NT2/D1 (cell line): ENCODE results near the gene ADGRD2.

Source experiments
- DNase-seq: peaks from one replicate; pipeline ENCODE4 v3.0.0-alpha.2; 2011; ENCODE audit warnings: low read depth, low spot score
- H3K27me3 ChIP-seq: 2 replicates; pipeline ENCODE4 v1.6.0; 2011; ENCODE audit warnings: mild to moderate bottlenecking; ENCODE audit not compliant: insufficient read length, insufficient read depth
- H3K36me3 ChIP-seq: 2 replicates; pipeline ENCODE4 v1.6.1; 2011; ENCODE audit warnings: mild to moderate bottlenecking, low read length, mixed read lengths; ENCODE audit not compliant: insufficient read depth, insufficient read length
- H3K4me1 ChIP-seq: 2 replicates; pipeline ENCODE4 v1.5.1; 2011; ENCODE audit not compliant: insufficient read depth, insufficient read length
- H3K4me3 ChIP-seq: 2 replicates; pipeline ENCODE4 v1.5.1; 2011; ENCODE audit warnings: low read depth; ENCODE audit not compliant: insufficient read length
- H3K9ac ChIP-seq: 2 replicates; pipeline ENCODE4 v1.6.0; 2011; ENCODE audit warnings: low read depth; ENCODE audit not compliant: insufficient read length
- H3K9me3 ChIP-seq: 2 replicates; pipeline ENCODE4 v1.5.1; 2011; ENCODE audit warnings: mild to moderate bottlenecking, low read length; ENCODE audit not compliant: insufficient read depth
- SUZ12 ChIP-seq: IDR thresholded peaks from 2 replicates; pipeline ENCODE4 v1.6.1; 2011; ENCODE audit not compliant: insufficient read length, insufficient read depth; ENCODE audit errors: extremely low read depth
- YY1 ChIP-seq: IDR thresholded peaks from 2 replicates; pipeline ENCODE4 v1.6.1; 2011; ENCODE audit not compliant: insufficient read length, insufficient read depth
- ZNF274 ChIP-seq: IDR thresholded peaks from 2 replicates; pipeline ENCODE4 v1.6.1; 2011; ENCODE audit warnings: mild to moderate bottlenecking, low read depth, low read length

The ADGRD2 gene

DNA sequence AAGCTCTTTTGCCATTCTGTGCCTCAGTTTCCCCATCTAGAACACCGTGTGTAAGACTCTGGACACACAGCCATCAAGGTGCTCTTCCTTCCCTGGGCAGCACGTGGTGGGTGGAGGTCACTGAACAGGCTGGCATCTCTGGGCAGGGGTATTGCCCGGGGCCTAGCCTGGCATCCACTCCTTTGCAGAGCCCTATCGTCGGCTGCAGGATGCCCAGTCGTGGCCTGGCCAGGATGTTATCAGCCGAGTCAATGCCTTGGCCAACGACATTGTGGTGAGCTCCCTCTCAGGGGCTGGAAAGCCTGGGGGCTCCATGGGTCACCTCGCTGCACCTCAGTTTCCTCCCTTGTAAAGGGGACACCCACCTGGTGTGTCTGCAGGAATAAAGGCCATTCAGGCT lies 4.0 kb downstream of the ADGRD2 start:
- no peaks in the 10 kb centered on the region for H3K36me3 ChIP-seq
- H3K4me3 ChIP-seq = no peak overlapping the region
- no peak overlapping the region for H3K9ac ChIP-seq
- H3K9me3 ChIP-seq = no peaks in the 10 kb centered on the region
- H3K27me3 ChIP-seq = peaks cover 19% of the 10 kb centered on the region
- peaks cover 14% of the 10 kb centered on the region for H3K4me1 ChIP-seq
- DNase-seq = no peak
- TF ChIP-seq YY1 = no peak
- TF ChIP-seq SUZ12 = no peak
- TF ChIP-seq ZNF274 = no peak

GRCh38 chr9:124454791-124455443 lies 4.7 kb downstream of the ADGRD2 start:
- Histone ChIP-seq H3K9ac (no peak overlapping the region), H3K36me3 (no peaks in the 10 kb centered on the region), H3K4me1 (peaks cover 14% of the 10 kb centered on the region), H3K4me3 (no peak overlapping the region), H3K9me3 (no peaks in the 10 kb centered on the region), H3K27me3 (peaks cover 19% of the 10 kb centered on the region)
- DNase-seq = no peak
- TF ChIP-seq SUZ12 (no peak), ZNF274 (no peak), YY1 (no peak)

GRCh38 chr9:124455820-124456219 lies 5.6 kb downstream of the ADGRD2 start:
- no peak for DNase-seq
- Histone ChIP-seq H3K9ac (no peak overlapping the region), H3K4me3 (no peak overlapping the region), H3K36me3 (no peaks in the 10 kb centered on the region), H3K9me3 (no peaks in the 10 kb centered on the region), H3K4me1 (peaks cover 12% of the 10 kb centered on the region), H3K27me3 (peaks cover 17% of the 10 kb centered on the region)
- TF ChIP-seq YY1 (no peak), ZNF274 (no peak), SUZ12 (no peak)

- TF ChIP-seq YY1 (no peak), ZNF274 (no peak), SUZ12 (no peak)
- H3K9me3 ChIP-seq = no peaks in the 10 kb centered on the region
- no peak overlapping the region for H3K9ac ChIP-seq
- no peak overlapping the region for H3K4me3 ChIP-seq
- peaks cover 8% of the 10 kb centered on the region for H3K4me1 ChIP-seq
- no peak for DNase-seq
- peaks cover 10% of the 10 kb centered on the region for H3K27me3 ChIP-seq
- no peaks in the 10 kb centered on the region for H3K36me3 ChIP-seq
Observed at GRCh38 chr9:124456341-124457078, 6.3 kb downstream of the ADGRD2 start.

DNA sequence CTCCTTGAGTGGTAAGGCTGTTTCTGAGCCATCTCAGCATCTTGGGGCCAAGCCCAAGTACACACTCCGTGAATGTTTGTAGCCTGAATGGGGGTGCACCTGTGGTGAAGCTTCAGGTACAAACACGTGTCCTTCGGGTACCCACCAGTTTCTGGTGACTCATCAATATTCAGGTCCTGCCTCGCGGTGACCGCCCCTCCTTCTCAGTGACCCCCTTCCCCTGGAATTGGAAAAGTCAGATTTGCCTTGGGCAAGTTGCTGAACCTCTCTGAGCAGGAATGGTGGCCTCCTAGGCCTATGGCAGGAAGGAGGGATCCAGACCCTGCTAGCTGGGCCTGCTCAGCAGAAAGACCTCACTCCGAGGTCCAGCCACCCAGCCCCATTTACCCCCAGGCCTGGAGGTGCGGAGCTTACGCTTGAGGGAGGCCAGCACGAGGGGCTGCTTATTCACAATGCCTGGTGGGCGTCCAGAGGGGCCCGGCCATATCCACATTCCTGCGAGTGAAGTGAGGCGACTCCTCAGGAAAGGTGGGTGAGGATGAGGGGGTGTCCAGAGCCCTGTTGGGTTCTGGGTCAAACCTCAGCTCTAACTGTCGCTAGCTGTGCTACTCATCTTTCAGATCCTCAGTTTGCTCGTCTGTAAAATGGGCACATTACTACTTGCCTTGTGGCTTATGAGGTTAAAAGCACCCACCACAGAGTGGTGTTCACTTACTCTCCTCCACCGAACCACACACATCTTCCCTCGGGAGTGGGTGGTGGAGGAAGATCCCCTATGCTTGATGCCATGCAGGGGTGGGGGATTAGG lies 7.0 kb downstream of the ADGRD2 start:
- Histone ChIP-seq H3K4me1 (peaks cover 8% of the 10 kb centered on the region), H3K9me3 (no peaks in the 10 kb centered on the region), H3K9ac (no peak overlapping the region), H3K4me3 (no peak overlapping the region), H3K27me3 (peaks cover 7% of the 10 kb centered on the region), H3K36me3 (no peaks in the 10 kb centered on the region)
- TF ChIP-seq YY1 (no peak), SUZ12 (no peak), ZNF274 (no peak)
- no peak for DNase-seq

- Histone ChIP-seq H3K4me3 (no peak overlapping the region), H3K36me3 (no peaks in the 10 kb centered on the region), H3K9ac (no peak overlapping the region), H3K9me3 (no peaks in the 10 kb centered on the region), H3K27me3 (peaks cover under 1% of the 10 kb centered on the region), H3K4me1 (peaks cover 8% of the 10 kb centered on the region)
- TF ChIP-seq ZNF274 (no peak), SUZ12 (no peak), YY1 (no peak)
- no peak for DNase-seq
Observed at GRCh38 chr9:124457887-124458431, 7.7 kb downstream of the ADGRD2 start.
